ENCODE results near the gene LRRIQ1. TPM values are rescaled to one million over a fixed set of nuclear protein-coding genes. Genes with fewer than 3 reads are reported as not detected.

The LRRIQ1 gene
- total RNA-seq, 2 experiments from 2014 or later, result not detected

- no peak for TF ChIP-seq EZH2phosphoT487 (IDR thresholded peaks at IDR 0.05; ENCODE audit: borderline replicate concordance, low read depth, low read length)
- TF ChIP-seq, protein P1, sequence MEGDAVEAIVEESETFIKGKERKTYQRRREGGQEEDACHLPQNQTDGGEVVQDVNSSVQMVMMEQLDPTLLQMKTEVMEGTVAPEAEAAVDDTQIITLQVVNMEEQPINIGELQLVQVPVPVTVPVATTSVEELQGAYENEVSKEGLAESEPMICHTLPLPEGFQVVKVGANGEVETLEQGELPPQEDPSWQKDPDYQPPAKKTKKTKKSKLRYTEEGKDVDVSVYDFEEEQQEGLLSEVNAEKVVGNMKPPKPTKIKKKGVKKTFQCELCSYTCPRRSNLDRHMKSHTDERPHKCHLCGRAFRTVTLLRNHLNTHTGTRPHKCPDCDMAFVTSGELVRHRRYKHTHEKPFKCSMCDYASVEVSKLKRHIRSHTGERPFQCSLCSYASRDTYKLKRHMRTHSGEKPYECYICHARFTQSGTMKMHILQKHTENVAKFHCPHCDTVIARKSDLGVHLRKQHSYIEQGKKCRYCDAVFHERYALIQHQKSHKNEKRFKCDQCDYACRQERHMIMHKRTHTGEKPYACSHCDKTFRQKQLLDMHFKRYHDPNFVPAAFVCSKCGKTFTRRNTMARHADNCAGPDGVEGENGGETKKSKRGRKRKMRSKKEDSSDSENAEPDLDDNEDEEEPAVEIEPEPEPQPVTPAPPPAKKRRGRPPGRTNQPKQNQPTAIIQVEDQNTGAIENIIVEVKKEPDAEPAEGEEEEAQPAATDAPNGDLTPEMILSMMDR (conservative IDR thresholded peaks at IDR 0.05; ENCODE audit: low read length), result no peak
- Histone ChIP-seq H3K79me2 (ENCODE audit: insufficient read depth, low read depth, low read length) (no peaks in the 10 kb centered on the region), H3K4me3 (ENCODE audit: low read depth, low read length, poor library complexity, severe bottlenecking) (no peak overlapping the region), H3K9me3 (ENCODE audit: low read length) (no peaks in the 10 kb centered on the region), H3K9me2 (ENCODE audit: insufficient read depth, low read length) (no peaks in the 10 kb centered on the region), H3K36me3 (ENCODE audit: insufficient read depth, low read length) (no peaks in the 10 kb centered on the region), H4K20me1 (ENCODE audit: insufficient read depth, low read length) (no peaks in the 10 kb centered on the region), H3K4me1 (ENCODE audit: insufficient read depth, low read length, poor library complexity, severe bottlenecking) (no peaks in the 10 kb centered on the region), H2AFZ (ENCODE audit: low read length) (no peak overlapping the region), H3K4me2 (ENCODE audit: low read length) (no peak overlapping the region), H3K27ac (ENCODE audit: low read depth, low read length, poor library complexity, severe bottlenecking) (no peak overlapping the region)
- no TSS peak for BruUV-seq (replicated peaks)
- ChIA-PET CTCF (ENCODE audit: unreplicated experiment) (no interaction called here), POLR2A (interaction anchor here (1.2 kb wide), 1 partner anchor 12 kb away, joined by 4 read pairs; no protein-coding TSS in a partner anchor)
- intact Hi-C loops (cut with micrococcal nuclease; ENCODE audit: unreplicated experiment), result no loop called here
- DNase-seq (ENCODE audit: low spot score), result no peak
Observed at GRCh38 chr12:85065837-85066482, 29.8 kb downstream of the LRRIQ1 start.

DNA sequence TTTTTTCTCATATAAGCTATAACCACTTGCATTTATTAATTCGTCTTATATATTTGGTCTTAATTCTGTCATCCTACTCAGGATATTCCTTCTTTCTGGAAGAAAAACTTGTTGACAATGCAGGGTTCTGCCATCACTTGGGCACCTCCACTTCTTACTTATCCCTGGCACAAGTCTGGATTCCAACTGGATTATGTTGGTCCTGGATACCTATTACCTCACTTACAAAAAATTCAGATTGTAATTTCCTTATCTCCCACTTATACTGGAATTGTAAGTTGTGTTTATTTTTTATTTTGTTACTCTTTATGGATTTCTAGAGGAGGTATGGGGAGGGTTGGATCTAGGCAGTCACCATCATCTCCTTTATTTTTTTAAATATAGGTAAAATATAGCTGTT, 36.7 kb downstream of the LRRIQ1 start:
- ChIA-PET POLR2A (no interaction called here), CTCF (ENCODE audit: unreplicated experiment) (no interaction called here)
- BruUV-seq (replicated peaks), result no TSS peak
- H3K36me3 ChIP-seq (ENCODE audit: insufficient read depth, low read length), result no peaks in the 10 kb centered on the region
- TF ChIP-seq EZH2phosphoT487 (IDR thresholded peaks at IDR 0.05; ENCODE audit: borderline replicate concordance, low read depth, low read length), result no peak
- TF ChIP-seq, protein P1 (conservative IDR thresholded peaks at IDR 0.05; ENCODE audit: low read length), result no peak
- no peak overlapping the region for H3K27ac ChIP-seq (ENCODE audit: low read depth, low read length, poor library complexity, severe bottlenecking)
- H2AFZ ChIP-seq (ENCODE audit: low read length), result no peak overlapping the region
- no peaks in the 10 kb centered on the region for H4K20me1 ChIP-seq (ENCODE audit: insufficient read depth, low read length)
- H3K4me3 ChIP-seq (ENCODE audit: low read depth, low read length, poor library complexity, severe bottlenecking), result no peak overlapping the region
- no peaks in the 10 kb centered on the region for H3K4me1 ChIP-seq (ENCODE audit: insufficient read depth, low read length, poor library complexity, severe bottlenecking)
- no peaks in the 10 kb centered on the region for H3K9me2 ChIP-seq (ENCODE audit: insufficient read depth, low read length)
- H3K9me3 ChIP-seq (ENCODE audit: low read length), result no peaks in the 10 kb centered on the region
- DNase-seq (ENCODE audit: low spot score), result no peak
- H3K4me2 ChIP-seq (ENCODE audit: low read length), result no peak overlapping the region
- no peaks in the 10 kb centered on the region for H3K79me2 ChIP-seq (ENCODE audit: insufficient read depth, low read depth, low read length)
- intact Hi-C loops (cut with micrococcal nuclease; ENCODE audit: unreplicated experiment), result loop anchor here (10.0 kb wide), 1 partner anchor 352 kb away; no protein-coding TSS in a partner anchor
